Endothelial cell of hepatic sinusoid (primary cell): ENCODE results near the gene LAD1.

Experiments used
- in situ Hi-C: cut with HindIII; loops from 2 replicates; pipeline ENCODE4 v1.10.0; 2017; ENCODE audit warnings: low sequenced_read_pairs

Gene LAD1

DNA sequence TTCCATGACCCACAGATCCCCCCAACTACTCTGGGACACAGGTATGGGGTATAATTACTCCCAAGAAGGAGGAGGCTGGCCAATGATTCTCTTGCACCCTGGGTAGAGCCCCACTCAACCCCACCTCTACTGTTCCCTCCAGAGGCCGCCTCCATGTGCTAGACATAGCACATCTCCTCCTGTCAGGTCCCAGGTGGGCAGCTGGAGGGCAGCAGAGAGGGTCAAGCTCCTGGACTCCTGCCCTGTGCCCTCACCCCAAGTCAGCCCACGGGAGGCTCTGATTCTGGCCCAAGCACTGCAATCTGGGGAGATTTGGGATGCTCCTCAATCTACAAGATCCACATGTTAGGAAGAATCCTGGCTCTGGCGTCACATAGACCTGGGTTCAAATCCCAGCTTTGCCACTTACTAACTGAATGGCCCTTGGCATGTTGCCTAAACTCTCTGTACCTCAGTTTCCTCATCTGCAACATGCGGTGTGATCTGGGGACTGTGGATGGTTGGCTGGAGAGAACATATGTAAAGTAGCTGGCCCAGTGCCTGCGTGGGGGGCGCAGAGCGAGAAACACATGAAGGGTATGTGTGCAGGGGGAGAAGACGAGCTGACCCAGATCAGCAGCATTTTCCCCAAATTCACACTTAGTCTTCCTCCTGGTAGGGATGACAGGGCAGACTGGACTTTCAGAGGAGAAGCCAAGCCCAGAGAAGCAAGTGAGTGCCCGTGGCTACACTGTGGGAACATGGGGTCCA lies 44.8 kb downstream of the LAD1 start:
- in situ Hi-C loops: no loop called here

DNA sequence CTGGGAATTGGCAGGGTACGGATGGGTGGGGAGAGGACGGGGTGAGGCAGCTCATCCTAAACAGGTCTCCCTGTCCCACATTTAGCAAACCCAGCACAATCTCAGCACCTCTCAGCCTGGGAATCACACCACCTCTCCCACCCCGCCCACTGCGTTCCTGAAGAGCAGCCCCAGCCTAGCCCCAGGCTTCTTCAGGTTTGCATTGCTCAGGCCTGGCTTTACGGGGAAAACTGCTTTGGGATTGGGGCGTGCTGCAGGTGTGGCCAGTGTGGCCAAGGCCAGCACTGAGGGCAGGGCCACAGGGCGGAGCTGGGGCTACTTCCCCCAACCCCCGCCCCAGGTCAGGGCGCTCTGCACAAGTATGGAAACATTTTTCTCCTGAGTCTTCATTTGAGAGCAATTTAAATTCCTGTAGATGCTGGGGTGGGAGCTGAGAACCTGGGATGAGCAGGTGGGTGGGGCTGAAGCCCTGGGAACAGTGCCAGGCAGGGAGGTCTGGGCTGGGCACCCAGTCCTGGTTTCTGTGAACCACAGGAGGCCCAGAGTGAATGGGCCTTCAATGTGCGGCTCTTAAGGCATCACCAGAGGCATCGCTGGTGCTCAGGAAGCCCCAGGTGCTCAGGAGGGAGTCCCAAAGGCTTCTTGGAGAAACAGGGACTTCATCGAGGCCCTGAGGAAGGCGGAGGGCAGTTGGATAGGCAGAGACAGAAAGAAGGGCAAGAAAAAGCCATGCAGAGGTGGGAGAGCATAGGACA lies 45.8 kb downstream of the LAD1 start:
- in situ Hi-C loops: no loop called here

DNA sequence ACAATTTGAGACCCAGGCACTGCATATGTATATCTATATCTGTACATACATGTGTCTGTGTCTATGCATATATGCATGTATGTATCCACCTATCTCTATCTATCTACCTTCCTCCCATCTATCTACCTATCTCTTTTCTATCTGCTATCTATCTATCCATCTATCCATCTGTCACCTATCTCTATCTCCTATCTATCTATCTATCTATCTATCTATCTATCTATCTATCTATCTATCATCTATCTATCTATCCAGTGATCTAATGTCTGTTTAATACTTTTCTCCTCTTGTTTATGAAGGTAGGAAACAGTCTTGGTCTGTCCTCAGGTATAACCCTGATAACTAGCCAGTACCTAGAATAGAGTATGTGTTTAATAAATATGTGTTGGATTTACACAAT lies 47.5 kb downstream of the LAD1 start:
- in situ Hi-C loops: no loop called here

- in situ Hi-C loops: no loop called here
These were observed 48.2 kb downstream of the LAD1 start for GRCh38 chr1:201350884-201351283.

- in situ Hi-C loops: no loop called here
These were observed 48.8 kb downstream of the LAD1 start for GRCh38 chr1:201350361-201350725.

GRCh38 chr1:201349092-201349491 lies 50.0 kb downstream of the LAD1 start:
- in situ Hi-C loops: loop anchor here (5.0 kb wide), 1 partner anchor 47 kb away; no protein-coding TSS in a partner anchor

DNA sequence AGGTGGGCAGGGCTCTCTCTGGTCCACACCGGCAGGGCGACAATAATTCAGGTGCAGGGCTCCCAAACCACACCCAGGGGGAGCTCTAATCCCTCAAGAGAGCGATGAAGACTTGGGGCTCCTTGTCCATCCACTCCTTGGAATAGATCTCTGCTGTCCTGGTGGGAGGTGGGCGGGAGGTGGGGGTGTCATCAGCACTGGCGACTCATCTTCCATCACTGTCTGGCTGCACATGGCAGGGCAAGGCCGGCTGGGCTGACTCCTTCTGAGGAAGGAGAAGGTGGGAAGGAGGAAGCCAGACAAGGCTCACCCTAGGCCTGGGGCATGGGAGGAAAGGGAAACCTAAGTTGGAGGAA lies 50.9 kb downstream of the LAD1 start:
- in situ Hi-C loops: loop anchor here (5.0 kb wide), 1 partner anchor 46 kb away; no protein-coding TSS in a partner anchor

GRCh38 chr1:201347498-201348210 lies 51.5 kb downstream of the LAD1 start:
- in situ Hi-C loops: loop anchor here (5.0 kb wide), 1 partner anchor 45 kb away; no protein-coding TSS in a partner anchor

DNA sequence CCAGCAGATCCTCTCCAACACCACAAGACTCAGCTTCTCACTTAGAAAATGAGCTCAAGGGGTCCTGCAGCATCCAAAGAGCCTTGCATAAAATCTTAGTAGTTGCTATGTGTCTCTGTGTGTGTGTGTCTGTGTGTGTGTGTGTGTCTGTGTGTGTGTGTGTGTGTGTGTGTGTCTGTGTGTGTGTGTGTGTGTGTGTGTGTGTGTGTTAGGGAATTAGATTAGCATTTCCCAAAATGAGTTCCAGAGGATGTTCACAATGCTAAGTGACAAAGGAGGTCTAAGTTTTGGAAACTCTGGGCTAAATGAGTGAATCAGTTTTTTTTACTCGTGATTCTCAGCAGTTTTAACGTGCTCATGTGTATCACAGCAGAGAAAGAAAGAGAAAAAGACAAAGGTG lies 52.1 kb downstream of the LAD1 start:
- in situ Hi-C loops: loop anchor here (5.0 kb wide), 1 partner anchor 45 kb away; no protein-coding TSS in a partner anchor

- in situ Hi-C loops: loop anchor here (5.0 kb wide), 1 partner anchor 44 kb away; no protein-coding TSS in a partner anchor
These were observed 52.7 kb downstream of the LAD1 start for GRCh38 chr1:201346337-201346939.

- in situ Hi-C loops: loop anchor here (5.0 kb wide), 1 partner anchor 43 kb away; no protein-coding TSS in a partner anchor
These were observed 54.1 kb downstream of the LAD1 start for GRCh38 chr1:201345081-201345355.

- in situ Hi-C loops: loop anchor here (5.0 kb wide), 1 partner anchor 42 kb away; no protein-coding TSS in a partner anchor
These were observed 54.7 kb downstream of the LAD1 start for GRCh38 chr1:201344206-201345080.

DNA sequence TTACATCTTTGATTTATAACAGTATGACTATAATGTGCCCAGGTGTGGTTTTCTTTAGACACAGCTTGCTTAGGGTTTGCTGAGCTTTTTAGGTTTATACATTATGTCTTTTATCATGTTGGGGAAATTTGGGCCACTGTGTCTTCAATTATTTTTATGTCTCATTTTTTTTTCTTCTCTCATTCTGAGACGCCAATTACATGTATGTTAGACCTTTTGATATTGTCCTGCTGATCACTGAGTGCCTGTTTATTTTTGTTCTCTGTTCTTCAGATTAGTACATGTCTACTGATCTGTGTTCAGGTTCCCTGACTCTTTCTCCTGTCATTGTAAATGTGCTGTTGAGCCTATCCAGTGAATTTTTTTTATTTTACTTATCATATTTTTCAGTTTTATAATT lies 57.7 kb downstream of the LAD1 start:
- in situ Hi-C loops: no loop called here

GRCh38 chr1:201336711-201337450 lies 62.2 kb downstream of the LAD1 start:
- in situ Hi-C loops: no loop called here

DNA sequence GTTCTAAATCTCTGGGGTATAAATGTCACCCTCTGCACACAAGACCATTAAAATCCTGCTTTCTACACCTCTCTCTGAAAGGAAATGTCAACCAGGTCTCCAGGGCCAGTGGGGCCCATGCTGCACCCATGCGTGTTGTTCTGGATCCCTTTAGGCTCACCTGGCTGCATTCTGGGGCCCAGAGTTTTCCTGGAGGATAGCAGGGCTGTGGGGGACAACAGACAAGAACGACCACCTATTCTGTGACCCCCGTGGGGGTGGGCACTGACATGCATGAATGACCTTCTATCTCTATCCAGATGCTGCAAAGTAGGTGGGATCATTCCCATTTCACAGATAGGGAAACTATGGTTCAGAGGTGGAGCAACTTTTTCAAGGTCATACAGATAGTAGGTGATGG lies 63.2 kb downstream of the LAD1 start:
- in situ Hi-C loops: no loop called here

GRCh38 chr1:201335174-201335870 lies 63.8 kb downstream of the LAD1 start:
- in situ Hi-C loops: no loop called here

GRCh38 chr1:201334325-201335173 lies 64.6 kb downstream of the LAD1 start:
- in situ Hi-C loops: no loop called here
